ENCODE results near the gene CAMTA1.
A peak's percentile ranks its signal among the peaks of the same experiment; 100 is the strongest.

CAMTA1 gene

GRCh38 chr1:7223334-7224080 lies 438.3 kb downstream of the CAMTA1 start:
- peak; percentile 88 for ATAC-seq

GRCh38 chr1:7224081-7224534 lies 438.9 kb downstream of the CAMTA1 start:
- no peak; the same call in 2 of the 3 replicates for ATAC-seq
- TF ChIP-seq PPARA (CRISPR knock-in tag; IDR thresholded peaks at IDR 0.05; ENCODE audit: borderline replicate concordance) = no peak
- TF ChIP-seq BACH2 (CRISPR knock-in tag; IDR thresholded peaks at IDR 0.05; ENCODE audit: borderline replicate concordance) = no peak
- TF ChIP-seq PATZ1 (CRISPR knock-in tag; IDR thresholded peaks at IDR 0.05; ENCODE audit: borderline replicate concordance) = no peak
- no peak for TF ChIP-seq CSRNP3 (CRISPR knock-in tag; IDR thresholded peaks at IDR 0.05)
- TF ChIP-seq GLIS3 (CRISPR knock-in tag; IDR thresholded peaks at IDR 0.05) = no peak
- no peak for TF ChIP-seq CREB5 (CRISPR knock-in tag; IDR thresholded peaks at IDR 0.05; ENCODE audit: low read depth)
- no peak for TF ChIP-seq ISL1 (CRISPR knock-in tag; IDR thresholded peaks at IDR 0.05)

More at GRCh38 chr1:7223334-7224080, 438.3 kb downstream of the CAMTA1 start:
- TF ChIP-seq TCF4 (CRISPR knock-in tag; IDR thresholded peaks at IDR 0.05; ENCODE audit: borderline replicate concordance) = no peak
- TF ChIP-seq POU6F1 (CRISPR knock-in tag; IDR thresholded peaks at IDR 0.05; ENCODE audit: borderline replicate concordance, low read depth) = no peak
- TF ChIP-seq CSRNP3 (CRISPR knock-in tag; IDR thresholded peaks at IDR 0.05) = no peak
- TF ChIP-seq ESRRG (CRISPR knock-in tag; IDR thresholded peaks at IDR 0.05) = no peak
- no peak for TF ChIP-seq RARB (CRISPR knock-in tag; IDR thresholded peaks at IDR 0.05)
- TF ChIP-seq SNAI2 (CRISPR knock-in tag; IDR thresholded peaks at IDR 0.05) = no peak
- TF ChIP-seq CSDC2 (CRISPR knock-in tag; IDR thresholded peaks at IDR 0.05) = no peak
- TF ChIP-seq OSR1 (CRISPR knock-in tag; IDR thresholded peaks at IDR 0.05) = no peak
- no peak for TF ChIP-seq ZFP3 (CRISPR knock-in tag; IDR thresholded peaks at IDR 0.05)
- TF ChIP-seq ZFP30 (CRISPR knock-in tag; IDR thresholded peaks at IDR 0.05) = no peak
- no peak for TF ChIP-seq TOX (CRISPR knock-in tag; IDR thresholded peaks at IDR 0.05; ENCODE audit: borderline replicate concordance)
- no peak for TF ChIP-seq ZNF8 (CRISPR knock-in tag; IDR thresholded peaks at IDR 0.05)
- TF ChIP-seq ISL1 (CRISPR knock-in tag; IDR thresholded peaks at IDR 0.05) = no peak
- no peak for TF ChIP-seq GLIS3 (CRISPR knock-in tag; IDR thresholded peaks at IDR 0.05)
- TF ChIP-seq CREB5 (CRISPR knock-in tag; IDR thresholded peaks at IDR 0.05; ENCODE audit: low read depth) = no peak

- no peak for TF ChIP-seq ARNTL (CRISPR knock-in tag; IDR thresholded peaks at IDR 0.05; ENCODE audit: borderline replicate concordance, low read depth)
- no peak for ATAC-seq
Observed at GRCh38 chr1:7224644-7225043, 439.4 kb downstream of the CAMTA1 start.
